SH-SY5Y (cell line): Measurements from ENCODE around the gene CFAP92.

ENCODE experiments used
- GATA2 ChIP-seq: IDR thresholded peaks from 2 replicates; pipeline ENCODE4 v1.6.1; 2011; ENCODE audit warnings: mild to moderate bottlenecking, low read depth, low read length
- GATA3 ChIP-seq: IDR thresholded peaks from 2 replicates; pipeline ENCODE4 v1.6.1; 2011; ENCODE audit warnings: low read depth, mild to moderate bottlenecking, low read length, moderate library complexity

CFAP92 gene

GRCh38 chr3:128967748-128968355, 26.0 kb downstream of the CFAP92 start:
- no peak for TF ChIP-seq GATA2
- no peak for TF ChIP-seq GATA3

GRCh38 chr3:128965818-128966217, 28.1 kb downstream of the CFAP92 start:
- no peak for TF ChIP-seq GATA3
- TF ChIP-seq GATA2 = no peak

DNA sequence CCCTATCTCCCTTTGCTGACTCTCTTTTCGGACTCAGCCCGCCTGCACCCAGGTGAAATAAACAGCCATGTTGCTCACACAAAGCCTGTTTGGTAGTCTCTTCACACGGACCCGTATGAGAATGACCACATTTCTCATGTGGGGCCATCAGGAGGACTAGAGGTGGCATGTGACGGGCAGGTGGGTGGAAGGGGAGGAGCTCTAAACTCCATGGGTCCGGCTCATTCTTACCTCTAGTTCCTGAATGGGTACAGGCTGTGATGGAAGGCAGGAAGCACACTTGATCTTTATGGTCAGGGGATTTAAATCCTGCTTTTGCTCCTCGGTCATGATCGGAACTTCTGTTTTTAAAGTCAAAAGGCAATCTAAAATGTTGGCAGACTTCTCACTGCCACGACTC, 28.6 kb downstream of the CFAP92 start:
- TF ChIP-seq GATA3 (no peak), GATA2 (no peak)

DNA sequence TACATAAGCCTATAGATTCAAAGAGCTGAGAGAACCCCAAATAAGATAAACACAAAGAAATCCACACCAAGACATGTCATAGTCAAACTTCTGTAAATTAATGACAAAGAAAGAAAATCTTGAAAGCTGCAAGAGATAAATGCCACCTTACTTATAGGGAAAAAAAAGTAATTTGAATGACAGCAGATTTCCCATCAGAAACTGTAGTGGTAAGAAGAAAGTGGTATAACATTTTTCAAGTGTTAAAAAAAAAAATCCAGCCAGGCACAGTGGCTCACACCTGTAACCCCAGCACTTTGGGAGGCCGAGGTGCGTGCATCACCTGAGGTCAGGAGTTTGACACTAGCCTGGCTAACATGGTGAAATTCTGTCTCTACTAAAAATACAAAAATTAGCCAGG, 37.4 kb downstream of the CFAP92 start:
- TF ChIP-seq GATA3 = no peak
- TF ChIP-seq GATA2 = no peak

GRCh38 chr3:128950223-128950938, 43.5 kb downstream of the CFAP92 start:
- TF ChIP-seq GATA2 (no peak), GATA3 (no peak)

GRCh38 chr3:128949158-128949557, 44.7 kb downstream of the CFAP92 start:
- no peak for TF ChIP-seq GATA3

DNA sequence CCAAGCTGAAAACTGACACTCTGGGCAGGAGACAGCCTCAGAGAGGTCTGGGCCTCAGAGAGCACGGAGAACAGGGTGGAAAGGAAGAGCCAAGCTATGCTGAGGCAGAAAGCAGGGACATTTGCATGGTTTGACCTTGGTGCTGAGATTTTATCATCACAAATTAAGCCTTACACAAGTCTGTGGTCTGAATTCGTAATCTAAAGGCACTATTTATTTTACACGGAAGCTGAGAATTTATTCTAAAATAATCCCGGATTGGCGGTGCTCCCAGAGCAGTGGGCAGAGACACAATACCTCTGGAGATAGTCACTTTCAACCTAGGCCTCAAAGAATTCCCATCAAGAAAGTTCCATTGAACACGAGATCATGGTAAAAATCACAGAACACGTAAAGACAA, 47.5 kb downstream of the CFAP92 start:
- TF ChIP-seq GATA2 = no peak
- no peak for TF ChIP-seq GATA3

- no peak for TF ChIP-seq GATA3
- TF ChIP-seq GATA2 = no peak
Observed at GRCh38 chr3:128945878-128946175, 48.0 kb downstream of the CFAP92 start.

DNA sequence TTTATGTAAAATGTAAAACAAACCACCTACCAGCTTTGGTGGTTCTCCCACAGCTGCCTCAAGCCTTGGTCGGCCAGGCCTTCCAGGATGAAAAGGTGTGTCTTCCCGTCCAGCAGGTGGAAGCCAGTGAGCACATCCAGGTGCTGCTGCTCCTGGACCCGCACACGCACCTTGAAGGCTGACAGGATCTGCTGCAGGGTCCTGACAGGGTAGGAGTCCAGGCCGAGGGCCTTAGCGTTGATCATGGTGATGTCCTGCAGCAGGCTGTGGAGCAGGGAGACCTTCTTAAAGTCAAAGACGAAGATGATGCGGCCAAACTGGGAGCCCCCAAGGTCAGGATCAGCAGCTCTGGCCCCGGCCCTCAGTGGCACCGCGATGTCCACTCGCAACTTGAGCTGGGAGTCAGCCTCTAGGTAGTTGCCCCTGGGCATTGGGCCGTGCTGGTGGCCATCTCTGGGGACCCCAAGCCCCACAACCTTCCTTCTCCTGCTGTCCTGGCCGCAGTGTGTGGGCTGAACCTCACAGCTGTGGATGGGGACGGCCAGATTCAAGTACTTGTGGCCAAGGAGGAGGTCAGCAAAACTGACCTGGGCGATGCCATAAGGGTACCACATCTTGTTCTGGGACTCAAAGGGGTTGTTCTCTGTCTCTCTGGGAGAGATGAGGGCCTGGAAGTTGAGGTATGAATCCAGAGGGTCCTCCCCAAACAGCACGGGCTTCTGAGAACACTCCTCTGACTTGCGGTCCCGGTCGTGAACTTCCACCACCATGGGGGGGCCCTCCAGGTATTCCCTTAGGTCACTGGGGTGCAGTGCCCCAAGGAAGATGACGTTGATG, 48.6 kb downstream of the CFAP92 start:
- TF ChIP-seq GATA3 (no peak), GATA2 (no peak)

DNA sequence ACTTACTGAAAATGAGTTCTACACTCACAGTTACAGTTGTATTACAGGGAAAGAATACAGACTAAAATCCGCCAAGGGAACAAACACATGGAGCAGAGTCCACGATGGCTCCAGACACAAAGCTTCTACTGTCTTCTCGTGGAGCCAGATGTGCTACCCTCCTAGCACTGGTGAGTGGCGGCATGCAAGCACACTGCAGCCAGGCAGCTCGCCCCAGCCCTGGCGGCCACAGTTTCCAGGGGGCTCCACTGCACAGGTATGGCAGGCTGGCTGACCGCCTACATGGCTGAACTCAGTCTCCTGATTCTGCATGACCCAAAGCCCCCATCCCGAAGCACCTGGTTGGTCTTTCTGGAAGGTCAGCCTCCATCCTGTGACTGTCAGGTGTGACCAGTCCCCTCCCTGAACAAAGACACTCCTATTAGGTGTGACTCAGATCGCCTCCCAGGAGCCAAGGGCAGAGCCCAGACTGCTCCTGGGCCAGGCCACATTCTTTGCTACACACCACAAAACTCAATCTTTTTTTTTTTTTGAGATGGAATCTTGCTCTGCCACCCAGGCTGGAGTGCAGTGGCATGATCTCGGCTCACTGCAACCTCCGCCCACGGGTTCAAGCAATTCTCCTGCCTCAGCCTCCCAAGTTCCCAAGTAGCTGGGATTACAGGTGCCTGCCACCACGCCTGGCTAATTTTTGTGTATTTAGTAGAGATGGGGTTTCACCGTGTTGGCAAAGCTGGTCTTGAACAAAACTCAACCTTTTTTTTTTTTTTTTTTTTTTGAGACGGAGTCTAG, 51.5 kb downstream of the CFAP92 start:
- TF ChIP-seq GATA2 (no peak), GATA3 (no peak)

DNA sequence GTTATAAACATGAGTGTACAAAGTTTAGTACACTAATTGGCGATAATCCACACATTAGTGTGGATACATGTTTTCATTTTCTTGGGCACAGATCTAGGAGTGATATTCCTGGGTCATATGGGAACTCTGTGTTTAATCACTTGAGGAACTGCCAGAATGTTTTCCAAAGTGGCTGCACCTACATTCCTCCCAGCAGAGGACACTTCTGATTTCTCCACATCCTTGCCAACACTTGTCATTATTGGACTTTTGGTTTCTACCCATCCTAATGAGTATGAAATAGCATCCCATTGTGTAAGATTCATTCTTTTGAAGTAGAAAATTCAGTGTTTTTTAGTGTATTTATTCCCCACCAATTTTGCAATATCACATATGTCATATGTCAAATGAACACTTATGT, 53.6 kb downstream of the CFAP92 start:
- TF ChIP-seq GATA3 (no peak), GATA2 (no peak)

GRCh38 chr3:128936341-128936740, 57.5 kb downstream of the CFAP92 start:
- TF ChIP-seq GATA2 = no peak
- no peak for TF ChIP-seq GATA3

- TF ChIP-seq GATA2 = no peak
- no peak for TF ChIP-seq GATA3
Observed at GRCh38 chr3:128935922-128936321, 58.0 kb downstream of the CFAP92 start.

- no peak for TF ChIP-seq GATA3
- TF ChIP-seq GATA2 = no peak
Observed at GRCh38 chr3:128933922-128934253, 60.0 kb downstream of the CFAP92 start.
